GM19324 (cell line): ENCODE results near the gene PRR23E.

Experiments
- ATAC-seq: cut with Tn5 transposase; IDR thresholded peaks from one replicate; pipeline ENCODE4 v1.9.1; 2021; ENCODE audit warnings: mild to moderate bottlenecking, moderate library complexity; ENCODE audit not compliant: unreplicated experiment, low FRiP score

PRR23E gene

GRCh38 chr3:127206611-127207516, 13.9 kb downstream of the PRR23E start:
- no peak for ATAC-seq

- no peak for ATAC-seq
Measured at GRCh38 chr3:127207727-127208482, 15.0 kb downstream of the PRR23E start.

GRCh38 chr3:127208483-127209100, 15.7 kb downstream of the PRR23E start:
- no peak for ATAC-seq

- ATAC-seq: no peak
Measured at GRCh38 chr3:127209155-127209839, 16.4 kb downstream of the PRR23E start.

- ATAC-seq: no peak
Measured at GRCh38 chr3:127209840-127210653, 17.1 kb downstream of the PRR23E start.

- no peak for ATAC-seq
Measured at GRCh38 chr3:127210654-127210943, 17.7 kb downstream of the PRR23E start.

GRCh38 chr3:127211118-127212060, 18.5 kb downstream of the PRR23E start:
- ATAC-seq: no peak

- no peak for ATAC-seq
Measured at GRCh38 chr3:127212231-127212630, 19.3 kb downstream of the PRR23E start.

GRCh38 chr3:127212711-127213110, 19.8 kb downstream of the PRR23E start:
- no peak for ATAC-seq

- no peak for ATAC-seq
Measured at GRCh38 chr3:127213381-127213918, 20.5 kb downstream of the PRR23E start.

GRCh38 chr3:127214975-127215374, 22.0 kb downstream of the PRR23E start:
- no peak for ATAC-seq

GRCh38 chr3:127215714-127216414, 22.9 kb downstream of the PRR23E start:
- ATAC-seq: no peak

GRCh38 chr3:127216415-127217261, 23.7 kb downstream of the PRR23E start:
- ATAC-seq: no peak

- ATAC-seq: no peak
Measured at GRCh38 chr3:127217596-127218453, 24.9 kb downstream of the PRR23E start.

- no peak for ATAC-seq
Measured at GRCh38 chr3:127218454-127218922, 25.6 kb downstream of the PRR23E start.

GRCh38 chr3:127220497-127220896, 27.6 kb downstream of the PRR23E start:
- ATAC-seq: no peak
